Hepatocyte (in vitro differentiated cells): Measurements from ENCODE around the gene COL4A2. TPM values are rescaled to one million over a fixed set of nuclear protein-coding genes. Genes with fewer than 3 reads are reported as not detected.

Experiments
- DNase-seq: peaks from one replicate; pipeline ENCODE4 v3.0.0-alpha.2; 2016; ENCODE audit warnings: low spot score
- H2AFZ ChIP-seq: fragments of 200-600 bp; sonication (generic); 2 replicates; pipeline ENCODE4 v1.6.0; 2016; ENCODE audit warnings: antibody characterized with exemption, mild to moderate bottlenecking
- H3K27ac ChIP-seq: fragments of 200-600 bp; sonication (generic); 2 replicates; pipeline ENCODE4 v1.5.1; 2016; ENCODE audit warnings: mild to moderate bottlenecking
- H3K27me3 ChIP-seq: fragments of 200-600 bp; sonication (generic); 2 replicates; pipeline ENCODE4 v1.6.1; 2016
- H3K36me3 ChIP-seq: fragments of 200-600 bp; sonication (generic); replicated peaks from 2 replicates; pipeline ENCODE4 v1.5.1; 2016; ENCODE audit warnings: low read depth; ENCODE audit not compliant: insufficient read depth
- H3K4me1 ChIP-seq: fragments of 200-600 bp; sonication (generic); 2 replicates; pipeline ENCODE4 v1.5.1; 2016; ENCODE audit warnings: mild to moderate bottlenecking, moderate library complexity; ENCODE audit not compliant: insufficient read depth
- H3K4me2 ChIP-seq: fragments of 200-600 bp; sonication (generic); 2 replicates; pipeline ENCODE4 v1.6.0; 2016
- H3K4me3 ChIP-seq: fragments of 200-600 bp; sonication (generic); 2 replicates; pipeline ENCODE4 v1.5.1; 2016; ENCODE audit warnings: mild to moderate bottlenecking
- H3K79me2 ChIP-seq: fragments of 200-600 bp; sonication (generic); 2 replicates; pipeline ENCODE4 v1.6.0; 2017; ENCODE audit warnings: mild to moderate bottlenecking
- H3K9me2 ChIP-seq: fragments of 200-600 bp; sonication (generic); replicated peaks from 2 replicates; pipeline ENCODE4 v1.6.0; 2017; ENCODE audit warnings: mild to moderate bottlenecking; ENCODE audit not compliant: insufficient read depth
- H3K9me3 ChIP-seq: fragments of 200-600 bp; sonication (generic); 2 replicates; pipeline ENCODE4 v1.5.1; 2016; ENCODE audit warnings: low read depth, mild to moderate bottlenecking
- H4K20me1 ChIP-seq: fragments of 200-600 bp; sonication (generic); 2 replicates; pipeline ENCODE4 v1.6.0; 2016; ENCODE audit warnings: mild to moderate bottlenecking; ENCODE audit not compliant: insufficient read depth, poor library complexity, severe bottlenecking
- EZH2 ChIP-seq: fragments of 200-600 bp; sonication (generic); IDR thresholded peaks from 2 replicates; pipeline ENCODE4 v1.6.1; 2016; ENCODE audit warnings: antibody characterized with exemption, mild to moderate bottlenecking, borderline replicate concordance
- EZH2phosphoT487 ChIP-seq: fragments of 200-600 bp; sonication (generic); IDR thresholded peaks from one replicate; pipeline ENCODE4 v1.6.1; 2018; ENCODE audit warnings: antibody characterized with exemption, mild to moderate bottlenecking, low read depth, moderate library complexity; ENCODE audit not compliant: unreplicated experiment, severe bottlenecking
- WGBS: methylation state at CpG from one replicate; pipeline ENCODE4 v1.1.6; 2016; ENCODE audit warnings: low lambda C conversion rate; ENCODE audit errors: missing lambda C conversion rate; 5-methylcytosine and 5-hydroxymethylcytosine counted together
- polyA plus RNA-seq: library from polyadenylated mRNA; unstranded; fragments of >200 nt; fragmentation: Nextera tagmentation; extraction: Ambion mirVana; gene quantifications from 2 replicates; pipeline ENCODE4 v1.2.1, GENCODE V29; 2016
- total RNA-seq: library from RNA; depleted of rRNA; stranded (reverse); fragments of >200 nt; gene quantifications from 2 replicates; pipeline ENCODE4 v1.2.3, GENCODE V29; 2014
- TF ChIP-seq, protein P1 (sequence below): fragments of 200-600 bp; sonication (generic); IDR thresholded peaks from 2 replicates; pipeline ENCODE4 v1.5.1; 2016; ENCODE audit warnings: antibody characterized with exemption, mild to moderate bottlenecking; ENCODE audit not compliant: poor library complexity

Gene COL4A2
- total and polyA plus RNA-seq, 2 experiments from 2014 or later, result 171 to 221 TPM

DNA sequence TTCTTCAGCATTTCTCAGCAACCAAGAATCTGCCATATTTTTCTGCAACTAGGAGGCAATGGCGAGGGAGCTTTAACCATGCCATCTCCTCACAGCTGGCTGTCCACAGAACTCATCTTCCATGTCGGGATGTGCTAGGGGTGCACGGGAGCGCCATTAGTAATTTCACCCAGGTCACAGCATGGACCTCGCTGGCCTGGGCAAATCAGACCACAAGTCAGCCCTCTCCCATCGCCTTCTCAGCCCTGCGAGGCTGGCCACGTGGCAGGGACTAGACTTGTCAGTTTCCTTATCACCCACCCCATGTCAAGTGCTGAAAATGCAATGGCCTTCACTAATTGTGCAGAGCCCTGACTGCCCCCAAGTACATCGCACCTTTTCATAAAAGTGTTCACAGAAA, 15.8 kb upstream of the COL4A2 start:
- Histone ChIP-seq H3K27me3 (no peaks in the 10 kb centered on the region), H3K79me2 (peaks cover 36% of the 10 kb centered on the region), H3K27ac (no peak overlapping the region), H2AFZ (no peak overlapping the region), H3K4me2 (no peak overlapping the region), H3K4me3 (no peak overlapping the region), H3K9me2 (no peaks in the 10 kb centered on the region), H3K9me3 (no peaks in the 10 kb centered on the region), H4K20me1 (peaks cover 3% of the 10 kb centered on the region), H3K4me1 (no peaks in the 10 kb centered on the region), H3K36me3 (no peaks in the 10 kb centered on the region)
- TF ChIP-seq EZH2 (no peak), EZH2phosphoT487 (no peak)
- TF ChIP-seq, protein P1, sequence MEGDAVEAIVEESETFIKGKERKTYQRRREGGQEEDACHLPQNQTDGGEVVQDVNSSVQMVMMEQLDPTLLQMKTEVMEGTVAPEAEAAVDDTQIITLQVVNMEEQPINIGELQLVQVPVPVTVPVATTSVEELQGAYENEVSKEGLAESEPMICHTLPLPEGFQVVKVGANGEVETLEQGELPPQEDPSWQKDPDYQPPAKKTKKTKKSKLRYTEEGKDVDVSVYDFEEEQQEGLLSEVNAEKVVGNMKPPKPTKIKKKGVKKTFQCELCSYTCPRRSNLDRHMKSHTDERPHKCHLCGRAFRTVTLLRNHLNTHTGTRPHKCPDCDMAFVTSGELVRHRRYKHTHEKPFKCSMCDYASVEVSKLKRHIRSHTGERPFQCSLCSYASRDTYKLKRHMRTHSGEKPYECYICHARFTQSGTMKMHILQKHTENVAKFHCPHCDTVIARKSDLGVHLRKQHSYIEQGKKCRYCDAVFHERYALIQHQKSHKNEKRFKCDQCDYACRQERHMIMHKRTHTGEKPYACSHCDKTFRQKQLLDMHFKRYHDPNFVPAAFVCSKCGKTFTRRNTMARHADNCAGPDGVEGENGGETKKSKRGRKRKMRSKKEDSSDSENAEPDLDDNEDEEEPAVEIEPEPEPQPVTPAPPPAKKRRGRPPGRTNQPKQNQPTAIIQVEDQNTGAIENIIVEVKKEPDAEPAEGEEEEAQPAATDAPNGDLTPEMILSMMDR, result no peak
- 95% methylated on average over 9 of the region's 9 CpGs for WGBS
- no peak for DNase-seq

GRCh38 chr13:110293037-110293436, 14.0 kb upstream of the COL4A2 start:
- Histone ChIP-seq H4K20me1 (peaks cover 3% of the 10 kb centered on the region), H2AFZ (no peak overlapping the region), H3K9me3 (no peaks in the 10 kb centered on the region), H3K36me3 (no peaks in the 10 kb centered on the region), H3K4me2 (no peak overlapping the region), H3K4me1 (no peaks in the 10 kb centered on the region), H3K9me2 (no peaks in the 10 kb centered on the region), H3K4me3 (no peak overlapping the region), H3K79me2 (peaks cover 53% of the 10 kb centered on the region), H3K27me3 (no peaks in the 10 kb centered on the region), H3K27ac (no peak overlapping the region)
- no peak for DNase-seq
- WGBS, result 91% methylated on average over 7 of the region's 7 CpGs
- TF ChIP-seq EZH2phosphoT487 (no peak), EZH2 (no peak)
- TF ChIP-seq, protein P1, result no peak

- Histone ChIP-seq H2AFZ (no peak overlapping the region), H3K9me3 (no peaks in the 10 kb centered on the region), H4K20me1 (peaks cover 3% of the 10 kb centered on the region), H3K27ac (no peak overlapping the region), H3K4me1 (peaks cover 5% of the 10 kb centered on the region), H3K4me3 (no peak overlapping the region), H3K79me2 (peaks cover 55% of the 10 kb centered on the region), H3K9me2 (no peaks in the 10 kb centered on the region), H3K4me2 (no peak overlapping the region), H3K27me3 (no peaks in the 10 kb centered on the region), H3K36me3 (no peaks in the 10 kb centered on the region)
- no peak for DNase-seq
- 98% methylated on average over 3 of the region's 3 CpGs for WGBS
- TF ChIP-seq EZH2, result no peak
- TF ChIP-seq EZH2phosphoT487, result no peak
- TF ChIP-seq, protein P1, result no peak
Measured at GRCh38 chr13:110293649-110294048, 13.4 kb upstream of the COL4A2 start.

GRCh38 chr13:110294146-110294545, 12.9 kb upstream of the COL4A2 start:
- Histone ChIP-seq H2AFZ (no peak overlapping the region), H3K9me3 (no peaks in the 10 kb centered on the region), H3K27ac (no peak overlapping the region), H3K4me3 (no peak overlapping the region), H3K36me3 (no peaks in the 10 kb centered on the region), H3K27me3 (no peaks in the 10 kb centered on the region), H3K9me2 (no peaks in the 10 kb centered on the region), H3K4me2 (no peak overlapping the region), H3K79me2 (peaks cover 56% of the 10 kb centered on the region), H3K4me1 (peaks cover 6% of the 10 kb centered on the region), H4K20me1 (peaks cover 3% of the 10 kb centered on the region)
- no peak for DNase-seq
- WGBS, result 96% methylated on average over 3 of the region's 3 CpGs
- TF ChIP-seq, protein P1, result no peak
- TF ChIP-seq EZH2 (no peak), EZH2phosphoT487 (no peak)
